T47D (cell line): Measurements from ENCODE around the gene RGS3.

ENCODE experiments used
- DNase-seq, 2 experiments: peaks; one replicate each; pipeline versions ENCODE4 v3.0.0 to v3.0.0-alpha.2; 2011 to 2012; ENCODE audit warnings: low read depth in 1 of 2, low spot score in 1 of 2
- JUND ChIP-seq: IDR thresholded peaks from 2 replicates; pipeline ENCODE4 v1.6.1; 2012; ENCODE audit warnings: low read depth
- in situ Hi-C: cut with HindIII; loops from 2 replicates; pipeline ENCODE4 v1.10.0; 2016; ENCODE audit warnings: low sequenced_read_pairs, low pct_unique_long_range_greater_than_20kb

Gene RGS3

GRCh38 chr9:113621309-113621791 is 157.8 kb downstream of the RGS3 start:
- no peak for DNase-seq
- no peak for TF ChIP-seq JUND
- in situ Hi-C loops, result no loop called here

DNA sequence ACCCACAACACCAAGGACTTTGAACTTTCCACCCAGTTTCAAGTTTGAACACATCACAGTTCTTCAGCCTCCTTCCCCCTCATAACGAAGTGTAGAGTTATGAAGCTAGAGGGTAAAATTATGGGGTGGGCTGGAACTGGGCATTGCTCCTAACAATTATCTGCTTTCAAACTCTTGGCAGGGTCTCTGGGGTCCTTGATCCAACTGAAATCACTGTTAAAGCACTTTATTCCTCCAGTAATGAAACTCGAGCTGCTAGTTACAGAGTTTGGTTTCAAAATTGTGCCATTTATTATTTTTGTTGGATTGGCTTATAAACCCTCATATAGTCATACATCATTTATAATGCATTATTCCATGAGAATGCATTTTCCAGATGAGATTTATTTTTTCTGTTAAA is 158.5 kb downstream of the RGS3 start:
- no peak for DNase-seq
- no peak for TF ChIP-seq JUND
- in situ Hi-C loops, result no loop called here

DNA sequence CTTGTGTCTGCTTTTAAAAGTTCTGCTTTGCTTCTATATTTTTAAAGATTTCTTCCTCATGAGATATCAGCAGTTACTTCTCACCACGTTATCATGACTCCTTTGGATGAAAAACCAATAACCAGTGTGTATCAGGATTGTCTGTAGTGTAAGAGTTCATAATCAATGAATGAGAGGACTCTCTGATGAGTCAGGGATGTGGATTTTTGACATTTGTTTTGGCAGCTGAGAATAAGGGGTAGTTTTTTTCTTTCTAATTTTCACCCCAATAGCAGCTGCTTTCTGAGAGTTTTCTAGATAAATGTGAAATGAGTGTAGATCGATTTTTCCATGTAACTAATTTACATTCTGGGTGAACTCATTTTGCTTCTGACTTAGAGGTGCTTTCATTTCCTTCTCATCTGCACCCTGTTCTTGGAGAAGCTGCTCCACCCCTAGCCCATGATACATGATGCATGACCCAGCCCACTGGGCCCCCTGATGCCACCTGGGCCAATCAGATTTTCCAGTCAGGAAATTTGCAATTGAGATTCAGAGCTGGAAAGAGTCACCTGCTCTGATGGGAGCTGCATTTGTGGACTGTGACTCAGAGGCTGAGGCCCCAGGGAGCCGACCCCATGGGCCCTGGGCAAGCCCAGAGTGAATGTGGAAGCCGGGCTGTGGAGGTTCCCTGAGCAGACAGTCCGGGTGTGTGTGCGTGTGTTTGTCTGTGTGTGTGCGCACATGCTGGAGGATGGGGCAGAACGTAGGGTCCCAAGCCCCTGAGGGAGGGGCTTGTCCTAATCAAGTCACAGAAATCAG is 159.3 kb downstream of the RGS3 start:
- no peak for TF ChIP-seq JUND
- in situ Hi-C loops, result no loop called here
- DNase-seq, result no peak

DNA sequence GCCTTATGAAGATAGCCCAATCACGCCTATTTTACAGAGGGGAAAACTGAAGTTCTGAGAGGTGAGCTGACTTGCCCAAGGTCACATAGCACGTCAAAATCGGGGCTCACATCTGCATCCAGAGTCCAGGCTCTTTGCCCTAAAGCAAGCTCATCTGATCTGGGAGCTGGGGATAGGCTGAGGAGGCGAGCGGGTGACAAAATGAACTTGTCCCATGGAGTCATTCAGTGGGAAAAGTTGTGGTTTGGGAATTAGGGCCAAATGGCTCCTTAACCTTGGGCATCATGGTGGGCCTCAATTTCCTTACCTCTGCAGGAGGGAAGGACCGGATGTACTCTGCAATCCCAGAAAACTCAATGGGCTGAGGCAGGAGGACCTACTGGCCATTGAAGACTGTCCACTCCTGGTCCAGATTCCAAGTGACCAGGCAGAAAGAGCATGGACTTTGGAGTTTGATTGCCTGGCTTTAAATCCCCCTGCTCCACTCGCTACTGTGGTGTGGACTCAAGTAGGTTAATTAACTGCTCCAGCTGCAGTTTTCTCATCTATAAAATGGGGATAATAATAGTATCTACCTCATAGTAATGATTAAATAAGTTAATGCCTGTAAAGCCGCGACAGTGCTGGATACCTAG is 160.4 kb downstream of the RGS3 start:
- no peak for DNase-seq
- TF ChIP-seq JUND, result no peak
- in situ Hi-C loops, result no loop called here

GRCh38 chr9:113624721-113625120 is 161.2 kb downstream of the RGS3 start:
- in situ Hi-C loops, result no loop called here
- no peak for TF ChIP-seq JUND
- DNase-seq, result no peak

- no peak for DNase-seq
- in situ Hi-C loops, result no loop called here
- no peak for TF ChIP-seq JUND
These were observed 162.0 kb downstream of the RGS3 start for GRCh38 chr9:113625486-113625885.

DNA sequence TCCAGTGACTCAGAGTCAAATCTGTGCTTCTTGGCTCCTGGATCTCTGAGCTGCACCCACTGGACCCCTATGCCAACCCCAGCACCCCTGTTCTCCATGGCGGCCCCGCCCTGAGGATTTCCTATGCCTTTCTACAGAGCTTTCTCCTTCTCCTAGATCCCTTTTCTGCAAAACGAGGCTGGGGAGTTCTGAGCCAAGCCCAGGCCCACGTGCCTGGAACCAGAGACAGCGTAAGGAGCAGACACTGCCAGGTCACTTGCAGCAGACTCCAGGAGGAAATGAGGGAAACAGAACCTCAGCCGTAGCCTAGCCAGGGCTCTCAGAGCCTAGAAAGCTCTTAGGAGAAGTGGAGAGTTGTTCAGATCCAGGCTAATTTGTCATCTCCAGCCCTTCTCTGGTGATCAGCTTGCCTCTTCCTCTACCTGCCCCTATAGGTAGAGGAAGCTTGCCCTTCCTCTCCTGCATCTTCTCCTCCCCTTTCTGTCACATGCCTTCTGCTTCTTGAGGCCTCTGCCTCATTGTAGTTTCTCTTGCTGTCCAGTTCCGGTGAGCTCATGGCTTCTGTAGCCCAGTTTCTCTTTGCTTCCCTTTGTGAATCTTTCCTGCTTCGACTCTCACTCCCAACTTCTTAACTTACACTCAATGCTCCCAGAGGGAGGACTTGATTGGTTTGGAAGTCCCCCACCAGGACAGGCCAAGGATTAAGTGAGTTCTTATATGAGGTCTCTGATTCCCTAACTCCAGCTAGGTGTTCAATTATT is 163.4 kb downstream of the RGS3 start:
- DNase-seq, result no peak
- TF ChIP-seq JUND, result no peak
- in situ Hi-C loops, result no loop called here

DNA sequence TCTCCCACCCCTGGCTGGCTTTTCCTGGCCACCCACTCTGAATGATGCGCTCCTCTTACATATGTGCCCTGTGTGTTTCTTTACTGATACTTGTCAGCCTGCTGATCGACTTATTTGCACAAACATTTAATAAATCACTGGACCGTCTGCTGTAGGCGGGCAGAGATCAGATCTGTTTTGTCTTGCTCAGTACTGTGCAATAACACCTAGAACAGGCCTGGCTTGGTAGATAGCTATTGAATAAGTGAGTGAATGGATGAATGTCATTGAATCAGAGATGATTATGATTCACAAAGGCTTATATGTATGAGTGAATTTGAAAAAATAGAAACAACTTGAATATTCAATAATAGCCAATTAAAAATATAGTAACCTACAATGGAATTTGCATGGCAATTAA is 165.1 kb downstream of the RGS3 start:
- no peak for TF ChIP-seq JUND
- in situ Hi-C loops, result no loop called here
- DNase-seq, result no peak

- no peak for TF ChIP-seq JUND
- DNase-seq, result no peak
- in situ Hi-C loops, result no loop called here
These were observed 167.0 kb downstream of the RGS3 start for GRCh38 chr9:113630386-113631136.

- in situ Hi-C loops, result no loop called here
These were observed 167.7 kb downstream of the RGS3 start for GRCh38 chr9:113631137-113631765.

GRCh38 chr9:113631871-113632665 is 168.5 kb downstream of the RGS3 start:
- in situ Hi-C loops, result no loop called here
- no peak for TF ChIP-seq JUND
- no peak for DNase-seq

More at GRCh38 chr9:113631137-113631765, 167.7 kb downstream of the RGS3 start:
- no peak for DNase-seq
- TF ChIP-seq JUND, result no peak
